Gastroesophageal sphincter (tissue), 3 donors: Measurements from ENCODE around the gene USP20.

ENCODE experiments used
- POLR2A ChIP-seq, 2 donors: fragments of 450-650 bp; IDR thresholded peaks; one replicate each; pipeline ENCODE4 v1.6.1; 2017; ENCODE audit warnings: antibody characterized with exemption in 2 of 2, mild to moderate bottlenecking in 2 of 2, moderate library complexity in 1 of 2
- POLR2AphosphoS5 ChIP-seq: sonication (generic); formaldehyde crosslinking; IDR thresholded peaks from one replicate; pipeline ENCODE4 v1.6.1; 2017; ENCODE audit warnings: antibody characterized with exemption
- TF ChIP-seq, protein P1 (sequence below), 4 experiments: fragments of 200-600 bp in 2 of 4; fragments of 450-650 bp in 2 of 4; sonication (generic) in 1 of 4; IDR thresholded peaks; one replicate each; pipeline ENCODE4 v1.5.1; 2017 to 2019; ENCODE audit warnings: antibody characterized with exemption in 4 of 4, mild to moderate bottlenecking in 2 of 4, moderate library complexity in 2 of 4

DNA sequence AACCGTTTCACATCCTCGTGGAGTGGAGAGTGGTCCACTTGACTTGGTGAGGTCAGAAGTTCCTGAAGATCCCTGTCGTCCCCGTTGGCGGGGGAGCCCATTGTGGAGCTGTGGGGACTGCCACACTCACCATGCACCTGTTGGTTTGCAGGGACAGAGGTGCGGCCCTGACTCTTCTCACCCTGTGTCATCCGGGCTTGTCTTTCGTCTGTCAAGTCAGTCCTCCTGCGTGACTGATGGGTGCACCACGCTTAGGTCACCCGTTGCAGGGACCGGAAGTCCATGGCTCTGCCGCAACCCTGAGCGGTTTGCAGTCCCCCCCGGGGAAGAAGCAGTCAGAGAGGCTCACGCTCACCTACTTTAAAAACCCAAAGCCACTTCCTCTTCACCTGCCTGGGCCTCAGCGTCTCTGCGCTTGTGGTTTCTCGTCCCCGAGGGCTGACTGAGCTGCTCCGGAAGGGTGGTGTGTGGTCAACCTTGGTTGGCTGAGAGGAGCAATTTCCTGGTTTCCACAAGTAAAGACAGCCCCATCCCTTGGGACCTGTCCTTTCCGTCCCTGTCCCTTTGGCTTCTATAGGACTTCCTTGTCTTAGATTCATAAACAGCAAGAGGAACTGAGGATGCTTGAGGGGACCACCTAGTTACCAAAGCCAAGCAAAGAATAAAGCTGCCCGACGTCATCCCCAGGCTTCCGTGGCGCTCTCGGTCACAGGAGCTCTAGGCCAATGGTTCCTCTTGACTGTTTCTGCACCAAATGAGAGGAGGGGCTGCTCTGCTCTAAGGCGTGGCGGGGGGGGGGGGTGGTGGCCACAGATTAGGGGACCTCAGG is 53.2 kb downstream of the USP20 start:
- TF ChIP-seq, protein P1, sequence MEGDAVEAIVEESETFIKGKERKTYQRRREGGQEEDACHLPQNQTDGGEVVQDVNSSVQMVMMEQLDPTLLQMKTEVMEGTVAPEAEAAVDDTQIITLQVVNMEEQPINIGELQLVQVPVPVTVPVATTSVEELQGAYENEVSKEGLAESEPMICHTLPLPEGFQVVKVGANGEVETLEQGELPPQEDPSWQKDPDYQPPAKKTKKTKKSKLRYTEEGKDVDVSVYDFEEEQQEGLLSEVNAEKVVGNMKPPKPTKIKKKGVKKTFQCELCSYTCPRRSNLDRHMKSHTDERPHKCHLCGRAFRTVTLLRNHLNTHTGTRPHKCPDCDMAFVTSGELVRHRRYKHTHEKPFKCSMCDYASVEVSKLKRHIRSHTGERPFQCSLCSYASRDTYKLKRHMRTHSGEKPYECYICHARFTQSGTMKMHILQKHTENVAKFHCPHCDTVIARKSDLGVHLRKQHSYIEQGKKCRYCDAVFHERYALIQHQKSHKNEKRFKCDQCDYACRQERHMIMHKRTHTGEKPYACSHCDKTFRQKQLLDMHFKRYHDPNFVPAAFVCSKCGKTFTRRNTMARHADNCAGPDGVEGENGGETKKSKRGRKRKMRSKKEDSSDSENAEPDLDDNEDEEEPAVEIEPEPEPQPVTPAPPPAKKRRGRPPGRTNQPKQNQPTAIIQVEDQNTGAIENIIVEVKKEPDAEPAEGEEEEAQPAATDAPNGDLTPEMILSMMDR (IDR thresholded peaks at IDR 0.05): no peak
- TF ChIP-seq POLR2A (IDR thresholded peaks at IDR 0.05) (no peak), POLR2AphosphoS5 (no peak)
